Kidney epithelial cell (primary cell): Measurements from ENCODE around the gene GAL3ST2. TPM values are rescaled to one million over a fixed set of nuclear protein-coding genes. Genes with fewer than 3 reads are reported as not detected.
"Not testable (repeated sequence)": the region's sequence is repeated elsewhere in the genome, so short reads cannot be mapped to it uniquely, and the experiment has no call there.

Experiments used
- DNase-seq: peaks from one replicate; pipeline ENCODE4 v3.0.0-alpha.2; 2010; ENCODE audit warnings: low read depth
- H3K27me3 ChIP-seq: 2 replicates; pipeline ENCODE4 v1.6.0; 2011; ENCODE audit warnings: low read length; ENCODE audit not compliant: control insufficient read depth, insufficient read depth
- H3K36me3 ChIP-seq: 2 replicates; pipeline ENCODE4 v1.5.1; 2011; ENCODE audit warnings: low read length; ENCODE audit not compliant: control insufficient read depth, insufficient read depth
- H3K4me3 ChIP-seq: 2 replicates; pipeline ENCODE4 v1.5.1; 2011; ENCODE audit warnings: low read depth, mild to moderate bottlenecking, control low read depth, low read length
- CTCF ChIP-seq: IDR thresholded peaks from 2 replicates; pipeline ENCODE4 v1.5.1; 2011; ENCODE audit warnings: mild to moderate bottlenecking, moderate library complexity, low read length, control low read depth, inconsistent platforms; ENCODE audit not compliant: insufficient read depth, poor library complexity, severe bottlenecking
- total RNA-seq: library from RNA; depleted of rRNA; stranded (reverse); fragments of >200 nt; gene quantifications from 2 replicates; pipeline ENCODE4 v1.2.3, GENCODE V29; 2015

Gene GAL3ST2
- total RNA-seq, 1 donor from 2014 or later, result not detected

- H3K27me3 ChIP-seq, result no peaks in the 10 kb centered on the region
- no peak overlapping the region for H3K4me3 ChIP-seq
- H3K36me3 ChIP-seq, result no peaks in the 10 kb centered on the region
- no peak for DNase-seq
- no peak for TF ChIP-seq CTCF
These were observed 11.9 kb downstream of the GAL3ST2 start for GRCh38 chr2:241788572-241788971.

DNA sequence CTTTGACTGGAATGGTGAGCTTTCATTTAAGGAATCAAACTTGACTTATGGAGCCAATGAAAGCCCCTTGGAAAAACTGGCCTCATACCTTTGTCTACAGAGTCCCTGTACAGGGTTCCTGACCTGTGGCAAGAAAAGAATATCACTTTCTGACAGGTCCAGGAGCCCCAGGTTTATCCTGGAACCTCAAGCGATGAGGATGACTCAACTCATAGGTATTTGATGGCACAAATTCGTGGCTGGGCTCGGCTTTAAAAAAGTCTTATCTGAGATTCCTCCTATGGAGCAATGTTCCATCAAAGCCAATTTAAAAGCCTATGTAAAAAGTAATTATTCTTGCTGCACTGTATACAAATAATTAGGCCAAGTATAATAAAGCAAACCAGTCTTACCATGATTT lies 14.8 kb downstream of the GAL3ST2 start:
- not testable (repeated sequence) for H3K27me3 ChIP-seq, H3K4me3 ChIP-seq, H3K36me3 ChIP-seq, DNase-seq

- Histone ChIP-seq H3K27me3 (peaks cover 7% of the 10 kb centered on the region), H3K36me3 (no peaks in the 10 kb centered on the region), H3K4me3 (no peak overlapping the region)
- no peak for DNase-seq
- TF ChIP-seq CTCF, result no peak
These were observed 16.8 kb downstream of the GAL3ST2 start for GRCh38 chr2:241793385-241793784.

DNA sequence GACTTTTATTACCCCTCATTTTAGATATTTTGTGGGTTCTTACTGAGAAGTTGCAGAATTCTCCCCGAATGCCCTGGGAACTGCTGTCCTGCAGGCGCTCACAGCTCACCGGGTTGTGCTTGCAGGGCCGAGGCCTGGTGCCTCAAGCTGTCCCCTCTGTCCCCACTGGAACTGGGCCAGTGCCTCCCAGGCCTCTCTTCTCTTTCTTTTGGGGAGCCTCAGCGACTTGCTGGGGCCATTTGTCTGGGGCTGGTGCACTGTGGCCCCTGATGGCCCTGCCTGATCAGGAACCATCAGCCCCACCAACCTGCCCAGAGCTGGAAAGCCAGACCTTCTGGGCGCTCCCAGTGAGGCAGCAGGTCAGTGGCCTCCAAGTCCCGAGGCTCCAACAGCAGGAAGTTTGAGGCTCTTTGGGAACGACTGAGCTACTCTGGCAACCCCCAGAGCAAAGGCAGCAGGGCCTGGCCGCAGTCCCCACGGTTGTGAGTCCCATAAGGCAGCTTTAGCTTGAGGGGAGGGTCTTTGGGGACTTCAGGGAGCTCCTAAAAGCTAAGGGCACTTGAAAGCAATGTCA lies 17.7 kb downstream of the GAL3ST2 start:
- DNase-seq, result no peak
- TF ChIP-seq CTCF, result no peak
- Histone ChIP-seq H3K4me3 (no peak overlapping the region), H3K27me3 (peaks cover 7% of the 10 kb centered on the region), H3K36me3 (no peaks in the 10 kb centered on the region)

GRCh38 chr2:241795021-241795999 lies 18.7 kb downstream of the GAL3ST2 start:
- Histone ChIP-seq H3K27me3 (peaks cover 7% of the 10 kb centered on the region), H3K36me3 (no peaks in the 10 kb centered on the region)
- no peak for TF ChIP-seq CTCF

DNA sequence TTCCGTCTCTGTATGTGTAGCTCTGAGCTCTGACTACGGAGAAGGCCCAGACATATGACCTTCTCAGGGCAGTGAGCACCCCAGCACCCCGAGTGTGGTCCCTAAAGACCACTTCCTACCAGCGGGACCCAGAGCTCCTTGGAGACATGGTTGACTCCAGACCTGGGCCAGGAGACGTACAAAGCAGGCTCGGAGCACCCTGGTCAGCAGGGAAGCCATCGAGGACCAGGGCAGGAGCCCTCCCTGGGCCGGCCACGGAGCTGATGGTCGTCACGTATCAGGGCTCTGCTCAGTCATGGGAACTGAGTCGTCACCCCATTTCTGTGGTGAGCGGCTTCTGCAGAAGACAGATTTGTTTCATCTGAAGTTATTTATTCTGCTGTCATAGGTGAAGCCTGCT lies 19.6 kb downstream of the GAL3ST2 start:
- DNase-seq, result no peak
- no peak for TF ChIP-seq CTCF
- Histone ChIP-seq H3K4me3 (no peak overlapping the region), H3K36me3 (no peaks in the 10 kb centered on the region), H3K27me3 (peaks cover 7% of the 10 kb centered on the region)

More at GRCh38 chr2:241795021-241795999, 18.7 kb downstream of the GAL3ST2 start:
- DNase-seq, result no peak
- no peak overlapping the region for H3K4me3 ChIP-seq
